PFSK-1 (cell line): ENCODE data around the gene CD274.

ENCODE experiments used
- FOXP2 ChIP-seq: optimal IDR thresholded peaks from 2 replicates; pipeline ENCODE3; 2011; ENCODE audit warnings: borderline replicate concordance, control low read depth, inconsistent platforms; ENCODE audit not compliant: insufficient read depth; ENCODE audit errors: extremely low read length, extremely low read depth
- POLR2AphosphoS5 ChIP-seq: IDR thresholded peaks from 2 replicates; pipeline ENCODE4 v1.6.1; 2012; ENCODE audit warnings: low read depth, mild to moderate bottlenecking, control low read depth, low read length, moderate library complexity
- SIN3A ChIP-seq: IDR thresholded peaks from 2 replicates; pipeline ENCODE4 v1.6.1; 2012; ENCODE audit warnings: mild to moderate bottlenecking, low read length, moderate library complexity, borderline replicate concordance; ENCODE audit not compliant: insufficient read depth

GRCh38 chr9:5485378-5486085 is 35.2 kb downstream of the CD274 start:
- TF ChIP-seq POLR2AphosphoS5 (no peak), SIN3A (no peak), FOXP2 (no peak)
